ENCODE data around the gene ANTXR1.

The ANTXR1 gene

DNA sequence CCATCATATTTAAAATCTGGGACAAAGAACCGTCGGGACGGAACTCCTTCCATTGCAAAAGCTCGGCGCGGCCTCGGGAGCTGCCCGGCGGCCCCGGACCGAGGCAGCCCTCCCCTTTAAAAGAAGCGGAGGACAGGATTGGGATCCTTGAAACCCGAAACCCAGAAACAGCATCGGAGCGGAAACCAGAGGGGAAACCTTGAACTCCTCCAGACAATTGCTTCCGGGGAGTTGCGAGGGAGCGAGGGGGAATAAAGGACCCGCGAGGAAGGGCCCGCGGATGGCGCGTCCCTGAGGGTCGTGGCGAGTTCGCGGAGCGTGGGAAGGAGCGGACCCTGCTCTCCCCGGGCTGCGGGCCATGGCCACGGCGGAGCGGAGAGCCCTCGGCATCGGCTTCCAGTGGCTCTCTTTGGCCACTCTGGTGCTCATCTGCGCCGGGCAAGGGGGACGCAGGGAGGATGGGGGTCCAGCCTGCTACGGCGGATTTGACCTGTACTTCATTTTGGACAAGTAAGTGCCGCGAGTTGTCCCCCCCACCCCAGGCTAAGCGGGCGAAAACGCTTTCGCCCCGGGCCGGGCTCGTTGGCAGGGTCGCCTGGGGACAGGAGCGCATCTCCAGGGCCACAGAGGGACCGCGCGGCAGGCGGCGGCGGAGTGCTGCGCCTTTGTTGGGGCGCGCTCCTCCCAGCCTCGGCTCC is at the start of gene ANTXR1:
Gene ANTXR1 (plus strand): TSS at position 38 of the 698 bp plus-strand sequence. CDS start 321 bp downstream, at position 359.
- no peak for DNase-seq (ENCODE audit: low read depth)

DNA sequence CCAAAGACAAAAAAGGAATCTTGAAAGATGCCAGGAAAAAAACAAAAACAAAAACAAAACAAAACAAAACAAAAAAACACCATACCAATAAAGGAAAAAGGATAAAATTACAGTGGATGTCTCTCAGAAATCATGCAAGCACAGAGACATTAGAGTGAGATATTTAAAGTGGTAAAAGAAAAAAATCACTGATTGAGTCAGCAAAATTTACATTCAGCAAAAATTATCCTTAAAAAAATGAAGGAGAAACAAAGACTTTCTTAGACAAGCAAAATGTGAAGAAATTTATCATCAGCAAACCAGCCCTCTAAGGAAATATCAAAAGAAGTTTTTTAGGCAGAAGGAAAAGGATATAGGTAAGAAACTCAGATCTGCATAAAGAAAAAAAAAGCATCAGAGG is 48.7 kb upstream of the ANTXR1 start:
- DNase-seq (ENCODE audit: low read depth): no peak

DNA sequence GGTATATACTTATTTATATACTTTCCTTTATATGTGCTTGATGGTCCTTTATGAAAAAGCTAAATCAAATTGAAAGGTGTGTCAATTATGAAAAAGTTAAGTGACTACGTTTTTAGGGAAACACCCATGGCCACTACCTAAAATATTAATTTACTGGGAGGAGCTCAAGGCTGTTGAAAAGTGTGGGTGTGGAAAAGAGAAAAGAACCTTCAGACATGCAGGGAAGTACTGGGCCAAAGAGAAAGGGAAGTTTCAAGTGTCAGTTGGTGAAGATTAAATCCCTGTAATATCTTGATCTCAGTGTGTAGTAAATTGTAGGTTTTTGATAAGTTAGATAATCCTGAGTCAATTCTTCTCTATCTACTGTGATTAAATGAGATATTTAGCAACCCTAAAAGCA is 44.8 kb upstream of the ANTXR1 start:
- no peak for DNase-seq (ENCODE audit: low read depth)

DNA sequence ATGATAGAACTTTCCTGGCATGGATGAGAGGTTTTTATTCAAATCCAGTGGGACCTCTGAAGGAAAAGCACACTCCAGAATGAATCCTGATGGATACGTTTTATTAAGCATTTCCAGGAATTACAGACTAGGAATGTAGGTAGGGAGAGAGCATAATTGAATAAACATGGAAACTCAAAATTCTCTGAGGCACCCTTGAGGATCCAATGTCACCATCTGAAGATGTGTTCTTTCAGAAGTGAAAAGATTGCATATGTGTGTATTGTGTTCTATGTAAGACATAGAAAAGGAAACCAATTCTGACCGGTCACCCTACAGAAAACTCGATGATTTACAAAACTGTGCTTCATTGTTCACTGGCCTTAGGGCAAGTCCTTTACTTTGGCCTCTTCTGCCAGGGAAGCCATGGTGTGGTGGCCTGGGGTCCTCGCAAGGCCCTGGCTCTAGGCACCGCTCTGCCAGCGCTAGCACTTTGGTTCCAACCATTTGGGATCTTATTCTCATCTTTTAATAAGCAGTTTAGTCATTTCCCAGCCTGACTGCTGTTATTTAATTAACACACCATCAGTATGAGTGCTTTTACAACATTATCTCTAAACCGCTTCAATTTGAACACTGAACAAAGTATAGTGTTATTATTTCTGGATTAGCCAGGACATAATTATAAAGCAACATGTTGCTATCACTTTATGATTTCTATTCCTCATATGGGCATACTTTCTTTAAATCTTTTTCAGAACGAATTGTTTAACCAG is 43.1 kb upstream of the ANTXR1 start:
- no peak for DNase-seq (ENCODE audit: low read depth)

DNA sequence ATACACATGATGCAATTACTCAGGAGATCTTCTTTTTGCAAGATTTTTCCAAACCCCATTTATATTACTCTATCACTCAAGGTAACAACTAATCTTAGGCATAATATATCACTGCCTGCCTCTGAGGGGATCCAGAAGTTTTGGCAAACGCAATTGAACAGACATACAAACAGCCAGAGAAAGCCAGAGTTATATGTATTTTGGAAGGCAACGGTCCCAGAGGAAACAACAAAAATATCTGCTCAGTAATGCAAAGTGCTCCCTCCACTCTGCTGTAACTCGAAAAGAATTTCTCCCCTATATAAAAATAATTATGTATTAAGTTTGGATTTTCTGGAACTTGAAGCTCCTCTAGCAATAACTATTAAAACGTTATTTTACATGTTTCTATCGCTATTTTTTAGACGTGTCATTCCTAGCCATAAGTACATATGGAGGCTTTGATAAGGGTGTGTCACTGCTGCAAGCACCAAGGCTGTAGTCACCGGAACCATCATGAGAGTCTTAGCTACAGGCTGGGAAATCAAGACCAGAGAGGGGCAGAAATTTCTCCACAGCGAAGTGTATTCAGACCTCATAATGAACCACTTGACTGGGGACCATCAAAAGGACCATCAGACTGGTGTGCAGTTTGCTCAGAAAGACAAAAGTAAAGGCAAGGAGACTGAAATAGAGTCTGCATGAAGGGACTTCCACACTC is 42.3 kb upstream of the ANTXR1 start:
- DNase-seq (ENCODE audit: low read depth): no peak

DNA sequence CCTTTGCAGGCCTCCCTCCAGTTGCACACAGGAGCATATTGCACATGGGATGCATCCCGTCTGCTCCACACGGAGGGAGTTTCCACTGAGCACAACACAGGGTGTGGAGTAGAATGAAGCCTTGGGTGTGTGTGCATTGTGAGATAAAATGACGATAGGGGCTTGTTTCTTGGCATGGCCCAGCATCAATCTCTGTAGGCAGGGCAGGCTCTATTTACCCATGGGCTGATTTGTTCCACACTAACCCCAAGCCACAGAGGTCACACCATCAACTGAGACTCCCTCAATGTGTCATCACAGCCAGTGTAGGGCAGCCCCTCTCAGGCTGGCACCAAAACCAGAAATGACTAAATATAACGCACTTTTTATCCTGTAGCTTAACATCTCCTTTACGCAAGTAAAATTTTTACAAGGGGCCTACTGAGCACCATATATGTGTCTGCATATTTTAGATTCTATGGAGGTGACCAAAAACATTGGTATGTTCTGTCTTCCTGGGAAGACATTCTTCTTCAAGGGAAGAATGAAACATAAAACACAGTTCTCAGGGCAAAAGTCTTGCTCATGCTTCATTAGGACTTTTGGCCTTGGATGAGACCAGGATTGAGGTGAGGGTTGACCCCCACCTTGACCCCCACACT is 41.3 kb upstream of the ANTXR1 start:
- no peak for DNase-seq (ENCODE audit: low read depth)

DNA sequence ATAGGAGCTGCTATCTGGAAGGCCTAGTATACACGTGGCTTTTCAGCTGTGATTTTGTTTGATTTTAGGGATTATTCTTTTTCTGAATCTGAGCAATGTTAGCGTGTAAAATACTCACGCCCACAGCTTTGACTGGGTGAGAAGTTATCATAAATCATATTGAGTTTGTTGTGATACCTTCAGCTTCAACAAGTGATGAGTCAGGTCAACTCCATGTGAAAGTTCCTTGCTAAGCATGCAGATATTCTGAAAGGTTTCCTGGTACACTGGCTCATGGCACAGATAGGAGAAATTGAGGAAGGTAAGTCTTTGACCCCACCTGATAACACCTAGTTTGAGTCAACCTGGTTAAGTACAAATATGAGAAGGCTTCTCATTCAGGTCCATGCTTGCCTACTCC is 38.7 kb upstream of the ANTXR1 start, which contains the start of gene GKN1:
Gene GKN1 (plus strand): TSS at position 386 of the 400 bp plus-strand sequence. CDS start 42 bp downstream, outside the sequence.
- DNase-seq (ENCODE audit: low read depth): no peak

DNA sequence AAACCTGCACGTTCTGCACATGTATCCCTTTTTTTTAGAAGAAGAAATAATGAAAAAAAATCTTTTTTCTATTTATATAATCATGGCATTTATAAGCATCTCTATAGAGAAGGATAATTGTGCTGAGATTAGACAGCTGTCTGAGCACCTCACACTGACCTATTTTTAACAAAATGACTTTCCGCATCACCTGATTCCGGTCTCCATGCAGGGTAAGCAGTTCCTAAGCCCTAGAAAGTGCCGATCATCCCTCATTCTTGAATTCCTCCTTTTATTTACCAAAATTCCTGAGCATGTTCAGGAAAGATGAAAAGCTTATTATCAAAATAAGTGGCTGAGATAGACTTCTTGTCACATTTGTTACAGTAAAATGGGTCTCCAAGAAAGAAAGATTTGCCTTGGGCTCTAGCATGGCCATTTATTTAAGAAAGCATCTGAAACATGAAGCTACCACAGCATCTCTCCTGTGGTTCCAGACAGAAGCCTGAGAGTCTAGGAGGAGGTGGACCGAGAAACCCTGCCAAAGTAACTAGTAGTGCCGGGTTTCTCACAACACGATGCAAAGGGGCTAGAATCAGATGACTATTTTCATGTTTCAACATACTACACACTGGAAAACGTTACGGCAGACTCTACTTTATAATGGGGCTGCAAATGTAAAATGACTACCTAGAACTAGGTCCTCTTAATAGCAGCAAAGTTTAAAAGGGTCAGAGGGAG is 37.9 kb upstream of the ANTXR1 start:
- no peak for DNase-seq (ENCODE audit: low read depth)

DNA sequence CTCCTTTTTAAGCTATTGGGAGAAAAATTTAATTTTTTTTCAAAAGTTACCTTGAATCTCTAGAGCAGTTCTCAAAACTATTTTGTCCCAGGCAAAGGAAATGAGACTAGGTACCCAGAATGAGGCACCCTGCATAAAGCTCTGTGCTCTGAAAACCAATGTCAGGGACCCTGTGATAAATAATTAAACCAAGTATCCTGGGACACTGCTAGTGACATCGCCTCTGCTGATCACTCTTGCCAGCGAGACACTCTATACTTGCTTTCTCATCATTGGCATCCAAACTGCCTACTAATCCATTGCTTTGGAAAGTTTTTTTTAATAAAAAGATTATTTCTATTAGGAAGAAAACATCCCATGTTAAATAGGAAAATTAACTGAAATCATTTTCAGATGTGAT is 37.1 kb upstream of the ANTXR1 start:
- no peak for DNase-seq (ENCODE audit: low read depth)

DNA sequence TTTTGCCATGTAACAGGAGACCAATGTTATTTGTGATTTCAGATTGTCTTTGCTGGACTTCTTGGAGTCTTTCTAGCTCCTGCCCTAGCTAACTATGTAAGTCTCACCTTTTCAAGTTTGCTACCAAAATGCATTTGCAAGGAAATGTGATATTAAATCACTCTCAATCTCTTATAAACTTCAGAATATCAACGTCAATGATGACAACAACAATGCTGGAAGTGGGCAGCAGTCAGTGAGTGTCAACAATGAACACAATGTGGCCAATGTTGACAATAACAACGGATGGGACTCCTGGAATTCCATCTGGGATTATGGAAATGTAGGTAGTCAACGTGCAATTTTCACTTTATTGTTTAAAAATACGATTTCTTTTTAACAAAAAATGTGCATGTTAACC is 35.5 kb upstream of the ANTXR1 start:
- no peak for DNase-seq (ENCODE audit: low read depth)

DNA sequence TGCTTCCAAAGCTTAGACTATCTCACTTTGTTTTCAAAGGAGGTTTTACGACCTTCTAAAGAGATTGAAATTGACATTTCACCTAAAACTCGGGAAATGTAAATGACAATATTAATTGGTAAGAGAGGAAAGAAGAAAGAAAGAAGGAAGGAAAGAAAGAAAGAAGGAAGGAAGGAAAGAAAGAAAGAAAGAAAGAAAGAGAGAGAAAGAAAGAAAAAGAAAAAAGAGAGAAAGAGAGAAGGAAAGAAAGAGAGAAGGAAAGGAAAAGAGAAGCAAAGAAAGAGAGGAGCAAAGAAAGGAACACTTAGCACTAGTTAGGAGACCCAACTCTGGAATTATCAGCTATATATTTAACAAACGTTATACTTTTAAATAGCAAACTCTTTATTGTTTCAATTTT is 34.9 kb upstream of the ANTXR1 start:
- DNase-seq (ENCODE audit: low read depth): no peak

DNA sequence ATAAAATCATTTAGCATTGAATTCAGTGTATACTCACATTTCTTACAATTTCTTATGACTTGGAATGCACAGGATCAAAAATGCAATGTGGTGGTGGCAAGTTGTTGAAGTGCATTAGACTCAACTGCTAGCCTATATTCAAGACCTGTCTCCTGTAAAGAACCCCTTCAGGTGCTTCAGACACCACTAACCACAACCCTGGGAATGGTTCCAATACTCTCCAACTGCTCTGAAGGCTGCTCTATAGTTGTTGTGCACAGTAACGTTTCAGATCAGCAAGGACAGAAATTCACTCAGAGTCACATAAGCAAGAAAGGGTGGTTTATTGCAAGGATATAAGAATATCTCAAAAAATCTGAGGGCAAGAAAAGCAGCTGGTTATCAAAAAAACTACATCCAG is 32.0 kb upstream of the ANTXR1 start:
- no peak for DNase-seq (ENCODE audit: low read depth)

DNA sequence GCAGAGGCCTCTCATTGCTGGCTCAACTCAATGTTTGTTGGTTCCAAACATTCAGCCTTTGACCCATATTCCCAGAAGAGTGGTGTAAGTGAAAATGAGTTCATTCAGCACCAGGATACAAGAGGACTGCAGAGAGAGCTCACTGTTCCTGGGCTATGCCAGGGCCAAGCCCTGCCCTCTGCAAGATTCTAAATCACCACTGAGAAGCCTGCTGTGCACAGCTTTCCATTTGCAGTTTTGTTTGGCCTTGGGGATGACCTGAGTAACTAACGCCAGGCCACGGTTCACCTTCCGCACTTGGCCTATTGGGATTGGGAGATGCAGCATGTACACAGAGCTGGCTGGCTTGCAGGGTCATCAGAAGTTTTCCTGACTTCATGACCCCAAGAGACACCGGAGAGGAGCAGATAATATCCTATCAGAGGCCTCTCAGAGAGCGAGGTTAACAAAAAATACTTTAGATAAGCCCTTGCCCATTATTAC is 25.9 kb upstream of the ANTXR1 start:
- no peak for DNase-seq (ENCODE audit: low read depth)

DNA sequence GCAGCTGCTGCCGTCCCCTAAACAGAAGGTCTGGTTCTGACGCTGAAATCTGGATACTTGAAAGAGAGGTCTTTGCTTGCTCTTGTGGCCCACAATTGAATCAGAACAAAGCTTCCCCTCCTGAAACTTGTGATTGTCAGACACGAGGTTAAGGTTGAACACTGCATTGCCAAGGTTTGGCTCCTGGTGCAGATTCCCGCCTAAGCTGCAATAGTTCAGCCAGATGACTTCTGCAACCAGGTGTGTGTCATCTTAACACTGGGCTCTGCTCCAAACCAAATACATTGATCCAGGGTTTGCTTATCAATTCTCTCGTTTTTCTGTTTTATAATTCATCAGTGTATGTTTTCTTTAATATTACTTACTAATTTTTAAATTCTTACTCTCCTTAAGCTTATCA is 23.9 kb upstream of the ANTXR1 start:
- no peak for DNase-seq (ENCODE audit: low read depth)

DNA sequence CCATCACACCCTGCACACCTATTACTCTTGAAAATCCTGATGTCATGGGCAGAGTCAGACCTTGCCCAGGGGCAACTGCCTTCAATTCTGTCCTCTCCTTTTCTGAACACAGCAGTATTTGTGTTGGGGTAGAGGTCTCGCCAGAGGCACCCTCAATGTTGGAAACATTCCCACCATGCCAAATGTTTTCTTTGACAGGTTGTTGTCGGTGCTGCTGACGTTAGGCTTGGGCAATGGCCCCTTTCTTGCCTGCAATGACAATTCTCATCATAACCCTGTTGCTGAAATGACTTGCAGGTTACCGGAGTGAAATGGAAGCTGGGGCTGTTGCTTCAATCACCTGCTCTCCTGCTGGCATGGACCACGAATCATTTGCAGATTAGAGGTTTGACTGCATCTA is 20.6 kb upstream of the ANTXR1 start:
- DNase-seq (ENCODE audit: low read depth): no peak

DNA sequence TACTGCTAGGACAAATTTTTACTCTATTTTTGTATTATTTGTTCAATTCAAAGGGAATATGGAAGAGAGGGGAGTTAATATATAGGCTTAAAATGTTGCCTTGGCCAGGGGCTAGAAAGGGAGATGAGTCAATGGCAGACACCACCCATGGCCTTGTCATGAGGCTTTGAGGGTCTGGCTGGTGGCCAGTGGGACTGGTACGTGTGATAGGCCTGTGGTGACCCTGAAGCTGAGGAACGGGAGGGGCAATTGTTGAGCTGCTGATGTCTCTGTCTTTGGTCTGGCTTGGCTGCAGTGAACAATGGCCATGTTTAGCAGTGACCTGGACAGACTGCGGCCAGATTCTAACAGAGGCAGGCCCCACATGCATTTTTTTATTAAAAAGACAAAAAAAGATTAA is 20.0 kb upstream of the ANTXR1 start:
- DNase-seq (ENCODE audit: low read depth): no peak

DNA sequence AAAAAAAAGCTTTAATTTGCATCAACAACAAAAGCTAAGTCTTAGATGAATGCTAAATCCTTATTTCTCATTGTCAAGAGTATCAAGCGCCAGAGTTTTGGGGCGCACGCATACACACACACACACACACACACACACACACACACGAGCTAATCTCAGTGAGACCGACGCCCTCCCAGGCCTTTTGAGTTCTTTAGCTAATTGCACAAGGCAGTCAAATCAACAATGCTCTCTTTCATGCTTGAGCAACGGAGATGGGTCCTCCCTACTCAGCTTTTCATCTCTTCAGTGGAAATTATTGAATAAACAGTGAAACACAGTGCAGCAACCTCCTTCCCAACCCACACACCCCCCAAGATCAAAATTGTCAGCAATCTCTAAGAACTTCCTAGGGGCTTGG is 19.3 kb upstream of the ANTXR1 start:
- no peak for DNase-seq (ENCODE audit: low read depth)

DNA sequence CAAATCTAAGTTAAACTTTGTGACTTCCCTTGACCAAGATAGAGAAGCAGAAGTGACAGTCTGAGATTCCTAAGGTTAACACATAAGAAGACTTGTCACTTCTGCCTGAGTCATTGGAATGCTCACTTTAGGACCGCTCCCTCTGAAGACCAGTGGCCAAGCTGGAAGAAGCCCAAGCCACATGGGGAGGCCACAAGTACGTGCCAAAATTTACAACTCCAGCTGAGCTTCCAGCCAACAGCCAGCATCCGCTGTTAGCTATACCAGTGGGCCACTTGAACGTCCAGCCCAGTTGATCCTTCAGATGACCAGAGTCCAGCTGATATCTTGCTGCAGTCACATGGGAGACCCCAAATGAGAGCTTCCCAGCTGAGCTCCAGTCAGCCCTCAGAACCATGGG is 18.1 kb upstream of the ANTXR1 start:
- no peak for DNase-seq (ENCODE audit: low read depth)

DNA sequence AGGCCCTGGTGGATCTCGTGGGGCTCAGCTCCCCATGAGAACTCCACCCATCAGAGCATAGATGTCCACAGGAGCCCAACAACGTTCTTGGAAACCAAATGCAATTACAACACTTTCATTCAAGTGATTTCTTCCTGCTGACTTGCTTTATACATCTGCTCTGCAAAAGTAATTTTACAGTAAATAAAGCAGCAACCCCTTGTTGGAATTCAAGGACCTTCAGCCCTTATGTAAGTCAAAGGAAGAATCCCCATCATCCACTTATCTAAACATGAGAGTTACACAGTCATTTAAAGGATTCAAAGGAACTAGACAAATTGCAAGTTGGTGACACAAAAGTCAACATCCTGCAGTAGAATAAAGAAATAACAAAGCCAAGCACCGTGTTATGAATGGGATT is 17.1 kb upstream of the ANTXR1 start:
- no peak for DNase-seq (ENCODE audit: low read depth)

DNA sequence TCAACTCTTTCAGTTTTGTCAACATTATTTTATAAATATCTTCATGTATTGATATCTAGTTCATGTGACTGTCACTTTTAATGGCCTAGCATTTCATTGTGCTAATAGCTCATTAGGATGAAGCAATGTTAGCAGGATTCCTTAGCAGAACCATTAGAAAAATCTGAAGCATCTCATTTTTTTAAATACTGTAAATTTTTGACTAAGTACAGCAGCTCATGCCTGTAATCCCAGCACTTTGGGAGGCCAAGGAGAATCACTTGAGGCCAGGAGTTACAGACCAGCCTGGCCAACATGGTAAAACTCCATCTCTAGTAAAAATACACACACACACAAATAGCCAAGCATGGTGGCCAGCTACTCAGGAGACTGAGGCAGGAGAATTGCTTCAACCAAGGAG is 15.6 kb upstream of the ANTXR1 start:
- DNase-seq (ENCODE audit: low read depth): no peak

DNA sequence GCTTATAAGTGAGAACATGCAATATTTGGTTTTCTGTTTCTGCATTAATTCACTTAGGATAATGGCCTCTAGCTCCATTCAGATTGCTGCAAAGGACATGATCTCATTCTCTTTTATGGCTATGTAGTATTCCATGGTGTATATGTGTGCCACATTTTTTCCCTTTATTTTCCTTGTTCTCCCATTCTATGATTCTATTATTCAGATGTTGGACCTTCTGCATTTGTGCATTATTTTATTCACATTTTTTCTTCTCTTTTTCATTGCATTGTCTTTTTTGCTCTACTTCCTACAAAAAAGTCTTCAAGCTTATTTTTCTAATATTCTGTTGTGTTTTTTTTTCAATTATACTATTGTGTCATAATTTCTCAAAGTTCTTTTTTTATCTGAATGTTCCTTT is 11.1 kb upstream of the ANTXR1 start:
- DNase-seq (ENCODE audit: low read depth): no peak

DNA sequence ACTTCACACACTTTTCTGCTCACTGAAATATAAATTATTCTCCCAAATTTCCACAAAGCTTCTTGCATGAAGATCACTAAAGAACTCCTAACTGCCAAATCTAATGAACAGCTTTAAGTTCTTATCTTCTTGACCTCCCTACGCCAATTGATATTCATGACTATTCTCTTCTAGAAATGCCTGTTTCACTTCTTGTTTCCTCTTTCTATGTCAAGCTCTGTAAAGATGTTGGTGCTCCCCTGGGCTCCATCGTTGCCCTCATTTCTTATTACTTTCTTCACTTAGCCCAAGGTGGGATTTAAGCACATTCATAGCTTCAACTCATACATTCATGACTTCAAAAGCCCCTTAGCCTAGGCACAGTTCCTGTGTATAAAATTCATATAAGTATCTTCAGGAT is 9.2 kb upstream of the ANTXR1 start:
- no peak for DNase-seq (ENCODE audit: low read depth)

Data from stimulated activated CD8-positive, alpha-beta memory T cell treated with anti-CD3 and anti-CD28 coated beads, Interleukin-12 subunit alpha, Interleukin-12 subunit beta, amount 100 ng/mL, for 1 hour (primary cell).